K562 (cell line): ENCODE measurements around the gene TFF1. TPM values are rescaled to one million over a fixed set of nuclear protein-coding genes. Genes with fewer than 3 reads are reported as not detected.

Source experiments
- BMI1 ChIP-seq: fragments of 150-350 bp; IDR thresholded peaks from 2 replicates; pipeline ENCODE4 v1.6.1; 2014; ENCODE audit warnings: low read length
- CHCHD3 ChIP-seq: fragments of 250-450 bp; sonication (Bioruptor Pico); IDR thresholded peaks from 2 replicates; pipeline ENCODE4 v2.1.2; 2022; ENCODE audit warnings: mild to moderate bottlenecking
- CXXC5 ChIP-seq: fragments of 250-450 bp; sonication (Bioruptor Pico); IDR thresholded peaks from 2 replicates; pipeline ENCODE4 v1.8.0; 2022; ENCODE audit warnings: inconsistent platforms, mild to moderate bottlenecking, moderate library complexity
- HMGN3 ChIP-seq: IDR thresholded peaks from 2 replicates; pipeline ENCODE4 v1.6.1; 2011; ENCODE audit warnings: borderline replicate concordance, low read depth, mild to moderate bottlenecking, mixed read lengths, low read length; ENCODE audit not compliant: insufficient read length; ENCODE audit errors: extremely low read depth
- MLX ChIP-seq, 2 experiments: fragments of 450-650 bp in 1 of 2; sonication (generic) in 1 of 2; formaldehyde crosslinking; conservative IDR thresholded peaks; 2 replicates each; pipeline versions ENCODE4 v1.4.0 to v1.8.1; 2020 to 2022; ENCODE audit warnings: mild to moderate bottlenecking in 1 of 2, missing genetic modification reagents in 1 of 2
- REST ChIP-seq, 2 experiments: fragments of 450-650 bp; formaldehyde crosslinking in 1 of 2; IDR thresholded peaks; 2 replicates each; pipeline versions ENCODE4 v1.4.0 to v1.6.1; 2014 to 2020; ENCODE audit warnings: mild to moderate bottlenecking in 2 of 2, borderline replicate concordance in 1 of 2, low read depth in 1 of 2
- RUNX1 ChIP-seq: sonication (generic); IDR thresholded peaks from 2 replicates; pipeline ENCODE4 v1.6.1; 2016; ENCODE audit warnings: antibody characterized with exemption, low read depth
- SETDB1 ChIP-seq: IDR thresholded peaks from one replicate; pipeline ENCODE4 v1.6.1; 2012; ENCODE audit warnings: low read length, control low read depth, inconsistent platforms
- THAP7 ChIP-seq: fragments of 250-450 bp; sonication (Bioruptor Pico); IDR thresholded peaks from 2 replicates; pipeline ENCODE4 v1.5.0; 2021
- ZBTB2 ChIP-seq: fragments of 450-650 bp; IDR thresholded peaks from 2 replicates; pipeline ENCODE4 v1.6.1; 2016; ENCODE audit warnings: antibody characterized with exemption
- ZNF165 ChIP-seq: fragments of 250-450 bp; sonication (Bioruptor Pico); IDR thresholded peaks from 2 replicates; pipeline ENCODE4 v1.4.0; 2020; ENCODE audit warnings: borderline replicate concordance
- ZNF518B ChIP-seq: fragments of 250-450 bp; sonication (Bioruptor Pico); IDR thresholded peaks from 2 replicates; pipeline ENCODE4 v1.5.0; 2021; ENCODE audit warnings: mild to moderate bottlenecking, moderate library complexity
- polyA plus RNA-seq, 8 experiments: library from polyadenylated mRNA; depleted of rRNA in 4 of 8; stranded (reverse) in 5 of 8; unstranded in 3 of 8; fragments of >200 nt; fragmentation: Nextera tagmentation in 2 of 8; fragmentation: Illumina TruSeq in 1 of 8; extraction: Ambion mirVana in 2 of 8; extraction: Trizol in 1 of 8; gene quantifications; 2 replicates each; pipeline versions ENCODE4 v1.2.1 to v1.2.3, GENCODE V29; 2011 to 2014; ENCODE audit warnings: inconsistent platforms in 1 of 8, missing spikeins in 1 of 8
- total RNA-seq, 7 experiments: library from RNA; depleted of rRNA in 6 of 7; stranded (reverse); fragments of >200 nt in 6 of 7; fragmentation: Illumina TruSeq in 2 of 7; extraction: Trizol in 2 of 7; gene quantifications; 2 replicates each; pipeline versions ENCODE4 v1.2.1 to v1.2.3, GENCODE V29; 2011 to 2021; ENCODE audit warnings: low replicate concordance in 1 of 7

Gene TFF1
- total and polyA plus RNA-seq, 9 of the 15 experiments (the other 6 are each of a cell fraction or from before 2014, with no cell fraction given): 0.31 TPM; not detected in 8

GRCh38 chr21:42406866-42407265 is 40.5 kb upstream of the TFF1 start (continued):
- TF ChIP-seq MLX (CRISPR knock-in tag; conservative IDR thresholded peaks at IDR 0.05): no peak
- TF ChIP-seq REST (IDR thresholded peaks at IDR 0.05; ENCODE audit: borderline replicate concordance): no peak
- TF ChIP-seq REST (CRISPR knock-in tag; IDR thresholded peaks at IDR 0.05; ENCODE audit: low read depth): no peak
- TF ChIP-seq ZNF518B (CRISPR knock-in tag): no peak
- no peak for TF ChIP-seq ZNF165 (CRISPR knock-in tag)
- TF ChIP-seq CXXC5 (CRISPR knock-in tag): no peak
- no peak for TF ChIP-seq CHCHD3
- TF ChIP-seq THAP7 (CRISPR knock-in tag): no peak
- no peak for TF ChIP-seq RUNX1
- TF ChIP-seq ZBTB2: no peak
- no peak for TF ChIP-seq HMGN3
- TF ChIP-seq BMI1: no peak
- no peak for TF ChIP-seq SETDB1
